Measurements from ENCODE around the gene PTPRR.
"Not testable (repeated sequence)": the region's sequence is repeated elsewhere in the genome, so short reads cannot be mapped to it uniquely, and the experiment has no call there.

DNA sequence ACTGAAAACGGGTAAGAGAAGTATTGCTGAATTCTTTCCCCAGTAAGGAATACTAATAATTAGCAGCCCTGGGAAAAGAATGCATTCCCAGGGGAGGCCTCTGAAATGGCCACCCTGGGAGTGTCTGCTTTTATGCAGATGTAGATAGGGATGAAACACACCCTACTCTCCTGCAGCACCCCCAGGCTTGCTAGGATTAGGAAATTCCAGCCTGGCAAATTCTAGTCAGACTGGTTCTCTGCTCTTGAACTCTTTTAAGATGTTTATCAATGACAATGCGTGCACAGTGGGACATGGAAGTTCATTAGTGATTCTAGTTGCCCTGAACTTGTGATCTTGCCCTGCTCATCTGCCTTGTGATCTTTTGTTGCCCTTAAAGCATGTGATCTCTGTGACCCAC is 112.5 kb downstream of the PTPRR start:
- TF ChIP-seq, protein P1, sequence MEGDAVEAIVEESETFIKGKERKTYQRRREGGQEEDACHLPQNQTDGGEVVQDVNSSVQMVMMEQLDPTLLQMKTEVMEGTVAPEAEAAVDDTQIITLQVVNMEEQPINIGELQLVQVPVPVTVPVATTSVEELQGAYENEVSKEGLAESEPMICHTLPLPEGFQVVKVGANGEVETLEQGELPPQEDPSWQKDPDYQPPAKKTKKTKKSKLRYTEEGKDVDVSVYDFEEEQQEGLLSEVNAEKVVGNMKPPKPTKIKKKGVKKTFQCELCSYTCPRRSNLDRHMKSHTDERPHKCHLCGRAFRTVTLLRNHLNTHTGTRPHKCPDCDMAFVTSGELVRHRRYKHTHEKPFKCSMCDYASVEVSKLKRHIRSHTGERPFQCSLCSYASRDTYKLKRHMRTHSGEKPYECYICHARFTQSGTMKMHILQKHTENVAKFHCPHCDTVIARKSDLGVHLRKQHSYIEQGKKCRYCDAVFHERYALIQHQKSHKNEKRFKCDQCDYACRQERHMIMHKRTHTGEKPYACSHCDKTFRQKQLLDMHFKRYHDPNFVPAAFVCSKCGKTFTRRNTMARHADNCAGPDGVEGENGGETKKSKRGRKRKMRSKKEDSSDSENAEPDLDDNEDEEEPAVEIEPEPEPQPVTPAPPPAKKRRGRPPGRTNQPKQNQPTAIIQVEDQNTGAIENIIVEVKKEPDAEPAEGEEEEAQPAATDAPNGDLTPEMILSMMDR (IDR thresholded peaks at IDR 0.05), result not testable (repeated sequence)
- not testable (repeated sequence) for TF ChIP-seq EP300 (IDR thresholded peaks at IDR 0.05); POLR2A (IDR thresholded peaks at IDR 0.05; ENCODE audit: low read depth)

Data from esophagus muscularis mucosa (tissue), 4 donors.